ENCODE data around the gene SNX17. TPM values are rescaled to one million over a fixed set of nuclear protein-coding genes. Genes with fewer than 3 reads are reported as not detected.

The SNX17 gene
- total and polyA plus RNA-seq, 2 of the 13 experiments (the other 11 are each of a cell fraction or from before 2014, with no cell fraction given): 75.0 to 109 TPM

- TF ChIP-seq GMEB2 (CRISPR knock-in tag; IDR thresholded peaks at IDR 0.05; ENCODE audit: low read depth): peak; percentile 98
- peak; percentile 91; the same call in 1 of the 2 replicates for TF ChIP-seq SMYD3 (CRISPR knock-in tag; IDR thresholded peaks at IDR 0.05)
- peak; percentile 51; the same call in 1 of the 2 replicates for TF ChIP-seq ZFP41 (CRISPR knock-in tag; IDR thresholded peaks at IDR 0.05; ENCODE audit: borderline replicate concordance)
- peak; percentile 95 for TF ChIP-seq MIXL1 (CRISPR knock-in tag; IDR thresholded peaks at IDR 0.05)
- peak; percentile 86 for TF ChIP-seq ZBTB26 (CRISPR knock-in tag; IDR thresholded peaks at IDR 0.05; ENCODE audit: borderline replicate concordance)
- TF ChIP-seq TFDP2 (CRISPR knock-in tag; IDR thresholded peaks at IDR 0.05): peak; percentile 87
- peak; percentile 94 for TF ChIP-seq E2F1 (CRISPR knock-in tag; IDR thresholded peaks at IDR 0.05)
- peak; percentile 97 for TF ChIP-seq ZNF713 (CRISPR knock-in tag; IDR thresholded peaks at IDR 0.05)
- TF ChIP-seq IRX3 (CRISPR knock-in tag; IDR thresholded peaks at IDR 0.05; ENCODE audit: borderline replicate concordance, low read depth): no peak; the same call in 1 of the 2 replicates
- peak; percentile 90; the same call in 1 of the 2 replicates for TF ChIP-seq ZNF512 (CRISPR knock-in tag; IDR thresholded peaks at IDR 0.05)
- TF ChIP-seq SRY (CRISPR knock-in tag; IDR thresholded peaks at IDR 0.05): peak; percentile 65; the same call in 1 of the 2 replicates
- peak; percentile 95 for TF ChIP-seq BRD4 (CRISPR knock-in tag; IDR thresholded peaks at IDR 0.05)
- TF ChIP-seq ZBTB7A (CRISPR knock-in tag; IDR thresholded peaks at IDR 0.05): peak; percentile 99
- TF ChIP-seq HIVEP1 (CRISPR knock-in tag; IDR thresholded peaks at IDR 0.05): peak; percentile 70
- peak; percentile 95; the same call in 1 of the 2 replicates for TF ChIP-seq ZNF124 (CRISPR knock-in tag; IDR thresholded peaks at IDR 0.05)
- peak; percentile 35; the same call in 1 of the 2 replicates for TF ChIP-seq KLF15 (CRISPR knock-in tag; IDR thresholded peaks at IDR 0.05; ENCODE audit: borderline replicate concordance)
- peak; percentile 69 for TF ChIP-seq PPARG (CRISPR knock-in tag; conservative IDR thresholded peaks at IDR 0.05)
- peak; percentile 99 for TF ChIP-seq ZNF556 (CRISPR knock-in tag; IDR thresholded peaks at IDR 0.05; ENCODE audit: borderline replicate concordance)
- TF ChIP-seq ZNF207 (IDR thresholded peaks at IDR 0.05; ENCODE audit: borderline replicate concordance): no peak
- TF ChIP-seq SMARCE1 (IDR thresholded peaks at IDR 0.05; ENCODE audit: borderline replicate concordance): no peak
These were observed at the start of gene SNX17, which contains the start of gene EIF2B4 (continued) for GRCh38 chr2:27370026-27370815.

Measured in HepG2 (cell line).